ENCODE data around the gene TTC34. TPM values are rescaled to one million over a fixed set of nuclear protein-coding genes. Genes with fewer than 3 reads are reported as not detected.

Gene TTC34
- total and polyA plus RNA-seq, 5 donors, result 0.27 to 1.5 (median 0.63) TPM

GRCh38 chr1:2589431-2590232 is 211.9 kb downstream of the TTC34 start:
- Histone ChIP-seq H3K27me3 (ENCODE audit: control insufficient read depth, insufficient read depth) (no peaks in the 10 kb centered on the region), H3K9me3 (ENCODE audit: control insufficient read depth, low read length) (no peaks in the 10 kb centered on the region), H3K4me3 (ENCODE audit: low read length) (no peak overlapping the region), H3K27ac (ENCODE audit: low read length) (no peak overlapping the region), H3K4me1 (ENCODE audit: control insufficient read depth, insufficient read depth, low read length) (peaks cover 3% of the 10 kb centered on the region)
- 96% methylated on average over 25 of the region's 25 CpGs for WGBS
- intact Hi-C loops (cut with DNase I), result no loop called here
- ATAC-seq (no peak), DNase-seq (peak in 2 of 3 donors; percentile 12 to 59)

GRCh38 chr1:2588661-2589430 is 212.6 kb downstream of the TTC34 start:
- no peaks in the 10 kb centered on the region for H3K27me3 ChIP-seq (ENCODE audit: control insufficient read depth, insufficient read depth)
- intact Hi-C loops (cut with DNase I), result no loop called here
- ATAC-seq (no peak), DNase-seq (peak in 2 of 3 donors; percentile 21 to 71)
- no peaks in the 10 kb centered on the region for H3K9me3 ChIP-seq (ENCODE audit: control insufficient read depth, low read length)
- H3K4me3 ChIP-seq (ENCODE audit: low read length), result no peak overlapping the region
- H3K4me1 ChIP-seq (ENCODE audit: control insufficient read depth, insufficient read depth, low read length), result peaks cover 3% of the 10 kb centered on the region
- WGBS, result 92% methylated on average over 23 of the region's 23 CpGs
- no peak overlapping the region for H3K27ac ChIP-seq (ENCODE audit: low read length)

GRCh38 chr1:2587860-2588571 is 213.5 kb downstream of the TTC34 start:
- WGBS, result 89% methylated on average over 19 of the region's 19 CpGs

GRCh38 chr1:2587071-2587859 is 214.2 kb downstream of the TTC34 start:
- no peaks in the 10 kb centered on the region for H3K27me3 ChIP-seq (ENCODE audit: control insufficient read depth, insufficient read depth)
- intact Hi-C loops (cut with DNase I), result no loop called here
- WGBS, result 13% methylated on average over 52 of the region's 52 CpGs
- ATAC-seq (no peak), DNase-seq (no peak)
- H3K9me3 ChIP-seq (ENCODE audit: control insufficient read depth, low read length), result no peaks in the 10 kb centered on the region
- H3K27ac ChIP-seq (ENCODE audit: low read length), result no peak overlapping the region
- H3K4me3 ChIP-seq (ENCODE audit: low read length), result peak overlapping the region; percentile 87
- H3K4me1 ChIP-seq (ENCODE audit: control insufficient read depth, insufficient read depth, low read length), result peaks cover 3% of the 10 kb centered on the region

More at GRCh38 chr1:2587860-2588571, 213.5 kb downstream of the TTC34 start:
- DNase-seq (peak in 2 of 3 donors; percentile 22 to 70), ATAC-seq (no peak)
- Histone ChIP-seq H3K27me3 (ENCODE audit: control insufficient read depth, insufficient read depth) (no peaks in the 10 kb centered on the region), H3K9me3 (ENCODE audit: control insufficient read depth, low read length) (no peaks in the 10 kb centered on the region), H3K27ac (ENCODE audit: low read length) (no peak overlapping the region), H3K4me1 (ENCODE audit: control insufficient read depth, insufficient read depth, low read length) (peaks cover 3% of the 10 kb centered on the region), H3K4me3 (ENCODE audit: low read length) (no peak overlapping the region)
- intact Hi-C loops (cut with DNase I), result no loop called here

GRCh38 chr1:2586154-2587070 is 215.1 kb downstream of the TTC34 start, which contains the start of gene PRXL2B:
TSS of gene PRXL2B (plus strand) at chr1:2586777. CDS start at chr1:2586886, 109 bp downstream.
- DNase-seq, result peak; percentile 100
- Histone ChIP-seq H3K4me3 (ENCODE audit: low read length) (peak within 1 kb of the TSS; percentile 87), H3K27me3 (ENCODE audit: control insufficient read depth, insufficient read depth) (no peaks in the 10 kb centered on the region), H3K9me3 (ENCODE audit: control insufficient read depth, low read length) (no peaks in the 10 kb centered on the region), H3K4me1 (ENCODE audit: control insufficient read depth, insufficient read depth, low read length) (peaks cover 3% of the 10 kb centered on the region), H3K27ac (ENCODE audit: low read length) (peak within 1 kb of the TSS; percentile 95)
- under 1% methylated on average over 107 of the region's 107 CpGs for WGBS
- peak; percentile 93 to 94 for ATAC-seq
- intact Hi-C loops (cut with DNase I), result no loop called here

Other genes with a start within 250 kb of the TTC34 start
- gene TNFRSF14, start 245.3 kb downstream of the TTC34 start, total RNA-seq, result 10 to 100 TPM; 17.6 to 25.5 (median 21.8) TPM
- 27.6 TPM for gene TNFRSF14, start 245.3 kb downstream of the TTC34 start, polyA plus RNA-seq
- 10 to 100 TPM in 2 of 4 donors, 1 to 10 TPM in 2; 8.0 to 11.8 (median 10.4) TPM for gene PRXL2B, start 214.9 kb downstream of the TTC34 start, total RNA-seq
- 9.3 TPM for gene PRXL2B, start 214.9 kb downstream of the TTC34 start, polyA plus RNA-seq
- 1 to 10 TPM in 1 of 4 donors, under 1 TPM in 3; 0.32 to 1.5 (median 0.83) TPM for gene MMEL1, start 168.7 kb downstream of the TTC34 start, total RNA-seq
- 1.7 TPM for gene MMEL1, start 168.7 kb downstream of the TTC34 start, polyA plus RNA-seq
- gene ACTRT2, start 219.8 kb upstream of the TTC34 start, total RNA-seq, result not detected
- gene ACTRT2, start 219.8 kb upstream of the TTC34 start, polyA plus RNA-seq, result not detected